Sciatic nerve (tissue), 2 donors: ENCODE data around the gene RER1. TPM values are rescaled to one million over a fixed set of nuclear protein-coding genes. Genes with fewer than 3 reads are reported as not detected.

Experiments
- ATAC-seq: fragments of 200-7000 bp; cut with Tn5 transposase; one replicate; pipeline ENCODE4 v1.9.1; 2020; ENCODE audit warnings: mild to moderate bottlenecking, moderate library complexity
- DNase-seq: peaks from one replicate; pipeline ENCODE4 v3.0.0-alpha.2; 2020; ENCODE audit warnings: low spot score
- intact Hi-C: fragments of 100-400 bp; cut with DNase I; formaldehyde crosslinking; loops from one replicate; pipeline ENCODE4 v1.14.2; 2022
- total RNA-seq: library from RNA; stranded (reverse); fragmentation: NEBNext Ultra II Directional; extraction: Animal tissue kit (Norgen Biotek cat#: 25700); gene quantifications from one replicate; pipeline ENCODE4 v1.2.1, GENCODE V29; 2021
- donor health status: DM: no; HTN: no; CAD: no.
- donor health status: DM: no; HTN: no; CAD: no.

Gene RER1
- total RNA-seq, 1 donor from 2014 or later = 87.3 TPM

DNA sequence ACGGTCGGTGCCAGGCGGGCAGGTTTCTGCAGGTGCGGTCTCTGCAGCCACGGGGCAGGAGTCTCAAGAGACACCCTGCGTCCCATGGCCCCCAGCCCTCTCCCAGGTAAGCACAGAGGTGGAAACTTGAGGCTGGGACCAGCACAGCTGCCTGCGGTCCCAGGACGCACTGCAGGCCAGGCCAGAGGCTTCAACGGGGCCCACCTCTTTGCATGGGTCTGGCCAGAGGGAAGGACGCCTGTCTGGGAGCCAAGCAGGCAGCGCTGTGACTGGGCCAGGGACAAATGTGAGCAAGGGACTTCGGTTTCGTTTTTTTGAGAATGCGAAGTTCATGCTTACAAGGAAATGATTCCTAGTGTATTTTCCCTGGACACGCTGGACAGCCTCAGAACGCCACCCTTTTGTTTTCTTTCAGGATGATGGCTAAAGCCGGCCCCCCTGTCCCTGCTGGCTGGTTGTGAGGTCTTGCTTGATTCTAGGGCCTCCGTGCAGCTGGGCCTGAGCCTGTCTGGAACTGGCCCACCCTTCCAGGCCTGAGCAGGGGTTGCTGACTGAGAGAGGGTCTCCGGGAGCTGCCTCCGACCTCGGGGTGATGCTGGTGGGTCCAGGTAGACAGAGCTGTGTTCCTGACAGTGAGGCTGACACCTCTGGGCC, 38.6 kb upstream of the RER1 start:
- peak; percentile 31 for ATAC-seq
- intact Hi-C loops = no loop called here
- no peak for DNase-seq

- DNase-seq = no peak
- intact Hi-C loops = no loop called here
- peak; percentile 6 for ATAC-seq
Measured at GRCh38 chr1:2353551-2354438, 37.8 kb upstream of the RER1 start.

DNA sequence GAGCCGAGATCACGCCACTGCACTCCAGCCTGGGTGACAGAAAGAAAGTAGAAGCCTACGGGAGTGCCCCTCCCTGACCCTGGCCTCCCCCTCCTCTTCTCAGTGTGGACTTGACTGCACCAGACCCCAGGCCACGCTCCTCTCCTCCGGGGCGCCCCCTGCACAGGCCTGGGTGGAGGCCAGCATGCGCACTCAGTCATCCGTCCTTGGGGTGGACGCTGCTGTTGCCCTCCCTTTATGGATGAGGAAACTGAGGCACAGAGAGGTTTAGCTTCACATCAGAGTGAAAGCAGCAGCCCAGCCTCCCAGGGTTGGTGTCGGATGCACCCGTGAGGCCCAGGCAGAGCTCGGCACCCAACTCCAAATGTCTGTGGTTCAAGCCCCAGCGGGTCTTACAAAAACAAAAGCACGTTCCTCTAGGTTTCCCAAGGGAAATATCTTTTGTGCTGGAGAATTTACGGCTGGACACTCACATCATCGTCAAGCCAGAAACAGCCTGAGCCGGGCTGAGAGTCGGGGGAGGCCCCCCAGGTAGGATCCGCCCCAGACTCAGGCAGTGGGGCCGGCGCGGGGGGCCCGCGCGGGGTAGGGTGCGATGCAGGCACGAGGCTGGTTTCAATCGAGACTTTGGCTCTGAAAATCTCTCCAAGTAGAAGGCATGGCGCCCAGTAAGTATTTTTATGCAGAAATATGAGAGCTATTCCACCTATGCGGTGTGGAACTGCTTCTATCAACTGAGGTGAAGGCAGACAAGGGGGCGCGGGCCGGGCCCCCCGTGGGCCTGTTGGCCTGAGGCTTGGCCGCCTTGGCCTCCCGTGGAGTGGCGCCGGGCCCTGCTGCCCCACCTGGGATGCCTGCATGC, 36.9 kb upstream of the RER1 start:
- DNase-seq (no peak), ATAC-seq (no peak)
- intact Hi-C loops = no loop called here

- no peak for ATAC-seq
- no peak for DNase-seq
- intact Hi-C loops = no loop called here
Measured at GRCh38 chr1:2355373-2356261, 36.0 kb upstream of the RER1 start.

- ATAC-seq = no peak
- no peak for DNase-seq
- intact Hi-C loops = no loop called here
Measured at GRCh38 chr1:2356401-2356800, 35.2 kb upstream of the RER1 start.

GRCh38 chr1:2356911-2357845, 34.5 kb upstream of the RER1 start:
- DNase-seq (no peak), ATAC-seq (no peak)
- intact Hi-C loops = no loop called here

GRCh38 chr1:2358072-2358471, 33.6 kb upstream of the RER1 start:
- DNase-seq (no peak), ATAC-seq (no peak)
- intact Hi-C loops = no loop called here

GRCh38 chr1:2358651-2359640, 32.7 kb upstream of the RER1 start:
- ATAC-seq = no peak

DNA sequence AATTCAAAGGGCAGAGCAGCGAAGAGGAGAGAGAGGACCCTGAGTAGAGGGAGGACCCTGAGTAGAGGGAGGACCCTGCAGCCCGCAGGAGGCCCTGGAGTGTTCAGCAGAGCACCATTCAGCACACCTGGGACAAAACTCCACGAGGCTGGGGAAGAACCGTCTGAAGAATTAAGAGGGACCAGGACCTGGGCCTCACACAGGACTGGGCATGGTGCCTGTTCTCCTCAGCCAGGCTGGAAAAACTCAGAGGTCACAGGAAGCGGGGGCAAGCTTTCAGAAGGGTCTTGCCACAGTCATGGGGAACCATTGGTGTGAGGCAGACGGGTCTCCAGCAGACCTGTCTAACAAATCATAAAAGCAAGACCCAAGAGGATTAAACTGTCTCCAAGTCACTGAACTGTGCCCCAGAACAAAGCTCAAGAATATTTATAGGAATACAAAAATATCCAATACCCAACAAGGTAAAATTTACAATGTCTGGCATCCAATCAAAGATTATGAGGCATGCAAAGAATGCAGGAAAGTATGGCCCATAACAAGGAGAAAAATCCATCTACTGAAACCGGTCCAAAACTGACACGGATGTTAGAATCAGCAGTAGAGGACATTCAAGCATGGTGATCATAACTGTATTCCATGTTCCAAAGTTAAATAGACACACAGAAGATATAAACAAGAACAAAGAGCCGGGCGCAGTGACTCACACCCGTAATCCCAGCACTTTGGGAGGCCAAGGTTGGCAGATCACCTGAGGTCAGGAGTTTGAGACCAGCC, 30.9 kb upstream of the RER1 start:
- ATAC-seq (no peak), DNase-seq (no peak)
- intact Hi-C loops = no loop called here

More at GRCh38 chr1:2358651-2359640, 32.7 kb upstream of the RER1 start:
- intact Hi-C loops = no loop called here
- DNase-seq = no peak

DNA sequence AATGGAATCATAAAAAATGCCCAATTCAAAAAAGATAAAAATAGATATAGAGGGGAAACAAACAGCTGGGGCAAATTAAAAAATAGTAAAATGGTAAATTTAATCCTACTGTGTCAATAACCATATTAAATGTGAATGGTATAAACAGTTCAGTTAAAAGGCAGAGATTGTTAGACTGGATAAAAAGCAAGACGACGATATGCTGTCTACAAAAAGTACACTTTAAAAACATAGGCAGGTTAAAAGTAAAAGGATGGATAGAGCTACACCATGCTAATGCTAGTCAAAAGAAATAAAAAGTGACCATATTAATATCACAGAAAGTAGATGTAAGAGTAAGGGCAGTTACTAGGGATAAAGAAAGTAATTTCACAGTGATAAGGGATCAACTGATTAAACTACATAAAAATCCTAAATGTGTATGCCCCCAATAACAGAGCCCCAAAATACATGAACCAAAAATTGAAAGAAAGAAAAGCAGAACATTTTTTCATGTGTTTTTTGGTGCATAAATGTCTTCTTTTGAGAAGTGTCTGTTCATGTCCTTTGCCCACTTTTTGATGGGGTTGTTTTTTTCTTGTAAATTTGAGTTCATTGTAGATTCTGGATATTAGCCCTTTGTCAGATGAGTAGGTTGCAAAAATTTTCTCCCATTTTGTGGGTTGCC, 27.7 kb upstream of the RER1 start:
- intact Hi-C loops = no loop called here
- DNase-seq = no peak
- ATAC-seq = no peak

- intact Hi-C loops = no loop called here
- ATAC-seq = no peak
- peak; percentile 13 for DNase-seq
Measured at GRCh38 chr1:2368053-2368744, 23.4 kb upstream of the RER1 start.

- DNase-seq = peak; percentile 55
- ATAC-seq = no peak
- intact Hi-C loops = no loop called here
Measured at GRCh38 chr1:2372551-2373490, 18.8 kb upstream of the RER1 start.

- peak; percentile 47 for DNase-seq
- intact Hi-C loops = no loop called here
- no peak for ATAC-seq
Measured at GRCh38 chr1:2373551-2374251, 17.9 kb upstream of the RER1 start.
